SKM-1 treated with dmso at 0.1 percent for 144 hours (cell line): ENCODE data around the gene ITPR2.
"Not testable (repeated sequence)": the region's sequence is repeated elsewhere in the genome, so short reads cannot be mapped to it uniquely, and the experiment has no call there.

Experiments
- DNase-seq: peaks from one replicate; lab custom pipeline; 2025; ENCODE audit not compliant: unreplicated experiment; lab: John Stamatoyannopoulos, UW

ITPR2 gene

GRCh38 chr12:26851031-26851809 lies 18.2 kb upstream of the ITPR2 start:
- no peak for DNase-seq

- DNase-seq = no peak
Measured at GRCh38 chr12:26848156-26848825, 15.3 kb upstream of the ITPR2 start.

GRCh38 chr12:26847431-26847830 lies 14.4 kb upstream of the ITPR2 start:
- DNase-seq = no peak

- no peak for DNase-seq
Measured at GRCh38 chr12:26846416-26846815, 13.4 kb upstream of the ITPR2 start.

- DNase-seq = no peak
Measured at GRCh38 chr12:26845984-26846383, 13.0 kb upstream of the ITPR2 start.

GRCh38 chr12:26845057-26845666 lies 12.2 kb upstream of the ITPR2 start:
- no peak for DNase-seq

GRCh38 chr12:26843311-26843710 lies 10.3 kb upstream of the ITPR2 start:
- no peak for DNase-seq

GRCh38 chr12:26841085-26841484 lies 8.1 kb upstream of the ITPR2 start:
- DNase-seq = no peak

- DNase-seq = no peak
Measured at GRCh38 chr12:26839512-26839911, 6.5 kb upstream of the ITPR2 start.

- DNase-seq = no peak
Measured at GRCh38 chr12:26838888-26839416, 6.0 kb upstream of the ITPR2 start.

- no peak for DNase-seq
Measured at GRCh38 chr12:26836201-26836600, 3.2 kb upstream of the ITPR2 start.

GRCh38 chr12:26834503-26835060 lies 1.6 kb upstream of the ITPR2 start:
- DNase-seq = not testable (repeated sequence)

- DNase-seq = no peak
Measured at GRCh38 chr12:26833743-26834490, 923 bp upstream of the ITPR2 start.

GRCh38 chr12:26831951-26832821 lies 808 bp downstream of the ITPR2 start:
- peak; percentile 74 for DNase-seq

- no peak for DNase-seq
Measured at GRCh38 chr12:26830783-26831551, 2.0 kb downstream of the ITPR2 start.

GRCh38 chr12:26830363-26830762 lies 2.6 kb downstream of the ITPR2 start:
- no peak for DNase-seq

- DNase-seq = no peak
Measured at GRCh38 chr12:26828280-26829073, 4.5 kb downstream of the ITPR2 start.

GRCh38 chr12:26826437-26826836 lies 6.6 kb downstream of the ITPR2 start:
- DNase-seq = no peak
